A549 (cell line): Measurements from ENCODE around the gene VHLL. TPM values are rescaled to one million over a fixed set of nuclear protein-coding genes. Genes with fewer than 3 reads are reported as not detected.

ENCODE experiments used
- ATAC-seq, 2 experiments: fragments of 200-7000 bp in 1 of 2; fragments of >200 bp in 1 of 2; cut with Nextera tagmentation in 1 of 2; cut with Tn5 transposase in 1 of 2; 3 replicates each; pipeline versions ENCODE4 v1.8.0 to v1.9.1; 2018 to 2020; ENCODE audit warnings: mild to moderate bottlenecking in 1 of 2, moderate library complexity in 1 of 2
- CTCF ChIA-PET: fragments of 300-600 bp; sonication (Branson Sonifier 250); formaldehyde crosslinking; extraction: SDS; loops from one replicate; lab custom pipeline; 2021; ENCODE audit warnings: antibody characterized with exemption, inconsistent platforms; lab: Yijun Ruan, JAX
- POLR2A ChIA-PET: fragments of 350-600 bp; formaldehyde crosslinking; extraction: SDS; loops from one replicate; lab custom pipeline; 2021; ENCODE audit warnings: antibody characterized with exemption, inconsistent platforms; lab: Yijun Ruan, JAX
- DNase-seq, 2 experiments: peaks; one replicate each; pipeline versions ENCODE4 v3.0.0 to v3.0.0-alpha.2; 2011 to 2016; ENCODE audit warnings: low read depth in 1 of 2, low spot score in 1 of 2
- FAIRE-seq: peaks from 2 replicates; lab custom pipeline; 2011; peaks lifted over from hg19 to GRCh38; lab: Jason Lieb, UNC
- H3K27ac ChIP-seq, 2 experiments: fragments of >200 bp; sonication (Bioruptor Twin); formaldehyde crosslinking; 3 replicates each; pipeline ENCODE4 v1.5.1; 2016 to 2017
- H3K4me1 ChIP-seq: fragments of >200 bp; sonication (Bioruptor Twin); formaldehyde crosslinking; 3 replicates; pipeline ENCODE4 v1.6.1; 2016
- H3K4me2 ChIP-seq: fragments of >200 bp; sonication (Bioruptor Twin); formaldehyde crosslinking; 3 replicates; pipeline ENCODE4 v1.6.1; 2016
- H3K4me3 ChIP-seq: fragments of >200 bp; sonication (Bioruptor Twin); formaldehyde crosslinking; 3 replicates; pipeline ENCODE4 v1.5.1; 2016
- H3K9me3 ChIP-seq: fragments of >200 bp; sonication (Bioruptor Twin); formaldehyde crosslinking; 3 replicates; pipeline ENCODE4 v1.6.1; 2016
- ATOH8 ChIP-seq: fragments of 250-450 bp; sonication (Bioruptor Pico); IDR thresholded peaks from 2 replicates; pipeline ENCODE4 v1.5.0; 2020; ENCODE audit warnings: low read depth, mild to moderate bottlenecking, moderate library complexity
- BCL3 ChIP-seq: fragments of >200 bp; sonication (Bioruptor Twin); formaldehyde crosslinking; IDR thresholded peaks from 3 replicates; pipeline ENCODE4 v1.6.1; 2016
- CBX2 ChIP-seq: fragments of 200-600 bp; sonication (generic); IDR thresholded peaks from 2 replicates; pipeline ENCODE4 v1.6.1; 2016; ENCODE audit warnings: low read depth, mild to moderate bottlenecking, borderline replicate concordance
- CBX8 ChIP-seq: fragments of 200-600 bp; sonication (generic); IDR thresholded peaks from 2 replicates; pipeline ENCODE4 v1.6.1; 2016
- CHD2 ChIP-seq: fragments of 150-350 bp; IDR thresholded peaks from 2 replicates; pipeline ENCODE4 v1.6.1; 2014; ENCODE audit warnings: low read length; ENCODE audit not compliant: partially characterized antibody
- EHMT2 ChIP-seq: fragments of 200-600 bp; sonication (generic); IDR thresholded peaks from 2 replicates; pipeline ENCODE4 v1.6.1; 2016; ENCODE audit warnings: antibody characterized with exemption, low read depth, mild to moderate bottlenecking, moderate library complexity
- ESRRA ChIP-seq: fragments of 150-350 bp; IDR thresholded peaks from 2 replicates; pipeline ENCODE4 v1.6.1; 2014; ENCODE audit warnings: mild to moderate bottlenecking, low read length, borderline replicate concordance
- FOSB ChIP-seq: fragments of 250-450 bp; sonication (Bioruptor Pico); IDR thresholded peaks from 2 replicates; pipeline ENCODE4 v1.5.0; 2020; ENCODE audit warnings: mild to moderate bottlenecking, moderate library complexity
- HDAC2 ChIP-seq: fragments of 200-600 bp; sonication (generic); IDR thresholded peaks from 2 replicates; pipeline ENCODE4 v1.6.1; 2016
- JUN ChIP-seq, 2 experiments: fragments of >200 bp; sonication (Bioruptor Twin); formaldehyde crosslinking; IDR thresholded peaks; 2 replicates in 1 of 2; 3 replicates in 1 of 2; pipeline ENCODE4 v1.6.1; 2016 to 2017
- MAZ ChIP-seq: fragments of 150-350 bp; IDR thresholded peaks from 2 replicates; pipeline ENCODE4 v1.6.1; 2014; ENCODE audit warnings: antibody characterized with exemption, low read depth, low read length, borderline replicate concordance
- NFE2L2 ChIP-seq: fragments of 150-350 bp; conservative IDR thresholded peaks from 2 replicates; pipeline ENCODE4 v1.6.1; 2014; ENCODE audit warnings: low read length
- NR3C1 ChIP-seq: fragments of >200 bp; sonication (Bioruptor Twin); formaldehyde crosslinking; IDR thresholded peaks from 3 replicates; pipeline ENCODE4 v1.6.1; 2017
- RAD21 ChIP-seq, 2 experiments: fragments of >200 bp in 1 of 2; sonication (Bioruptor Twin) in 1 of 2; formaldehyde crosslinking in 1 of 2; IDR thresholded peaks in 1 of 2; conservative IDR thresholded peaks in 1 of 2; 2 replicates in 1 of 2; 3 replicates in 1 of 2; pipeline ENCODE4 v1.6.1; 2012 to 2018; ENCODE audit warnings: inconsistent platforms in 1 of 2
- RARB ChIP-seq: fragments of 250-450 bp; sonication (Bioruptor Pico); IDR thresholded peaks from 2 replicates; pipeline ENCODE4 v1.8.0; 2021; ENCODE audit warnings: mild to moderate bottlenecking, moderate library complexity
- RCOR1 ChIP-seq: fragments of 150-350 bp; IDR thresholded peaks from 2 replicates; pipeline ENCODE4 v1.6.1; 2014; ENCODE audit warnings: antibody characterized with exemption, low read length, low read depth
- REST ChIP-seq: fragments of 200-600 bp; sonication (generic); IDR thresholded peaks from 2 replicates; pipeline ENCODE4 v1.6.1; 2016; ENCODE audit warnings: antibody characterized with exemption, mild to moderate bottlenecking, moderate library complexity
- SREBF2 ChIP-seq: fragments of 450-650 bp; IDR thresholded peaks from 2 replicates; pipeline ENCODE4 v1.6.1; 2014; ENCODE audit warnings: mild to moderate bottlenecking, moderate library complexity
- TP53 ChIP-seq: fragments of 250-450 bp; sonication (Bioruptor Pico); IDR thresholded peaks from 2 replicates; pipeline ENCODE4 v1.5.0; 2021; ENCODE audit warnings: mild to moderate bottlenecking, moderate library complexity
- WGBS: methylation state at CpG from one replicate; pipeline ENCODE4 v1.1.6; 2017; ENCODE audit errors: missing lambda C conversion rate; 5-methylcytosine and 5-hydroxymethylcytosine counted together
- polyA plus RNA-seq, 4 experiments: library from polyadenylated mRNA; depleted of rRNA in 3 of 4; stranded (reverse); fragments of >200 nt; fragmentation: RNase III in 1 of 4; extraction: RNeasy Plus Mini Kit Qiagen cat#74134 plus additional on column Dnase treatment in 1 of 4; gene quantifications; 2 replicates in 3 of 4; 3 replicates in 1 of 4; pipeline ENCODE4 v1.2.3, GENCODE V29; 2011 to 2017
- TF ChIP-seq, protein P1 (sequence below): IDR thresholded peaks from 2 replicates; pipeline ENCODE4 v1.6.1; 2012; ENCODE audit warnings: low read depth, borderline replicate concordance
- TF ChIP-seq, protein P2 (sequence below): fragments of >200 bp; sonication (Bioruptor Twin); formaldehyde crosslinking; IDR thresholded peaks from 3 replicates; pipeline ENCODE4 v1.5.1; 2016
- TF ChIP-seq, protein P3 (sequence below): fragments of 150-350 bp; IDR thresholded peaks from 2 replicates; pipeline ENCODE4 v1.6.1; 2014; ENCODE audit warnings: low read depth, mild to moderate bottlenecking, low read length
- TF ChIP-seq, protein P4 (sequence below): IDR thresholded peaks from 2 replicates; pipeline ENCODE4 v1.6.1; 2012
- TF ChIP-seq, protein P5 (sequence below): IDR thresholded peaks from 2 replicates; pipeline ENCODE4 v1.6.1; 2012

VHLL gene
- polyA plus RNA-seq, 2 of the 4 experiments (the other 2 are of a cell fraction), result not detected

GRCh38 chr1:156283521-156283920, 15.6 kb downstream of the VHLL start (continued):
- TF ChIP-seq, protein P1, sequence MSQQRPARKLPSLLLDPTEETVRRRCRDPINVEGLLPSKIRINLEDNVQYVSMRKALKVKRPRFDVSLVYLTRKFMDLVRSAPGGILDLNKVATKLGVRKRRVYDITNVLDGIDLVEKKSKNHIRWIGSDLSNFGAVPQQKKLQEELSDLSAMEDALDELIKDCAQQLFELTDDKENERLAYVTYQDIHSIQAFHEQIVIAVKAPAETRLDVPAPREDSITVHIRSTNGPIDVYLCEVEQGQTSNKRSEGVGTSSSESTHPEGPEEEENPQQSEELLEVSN, result no peak
- TF ChIP-seq, all 56 proteins: peak for 0

DNA sequence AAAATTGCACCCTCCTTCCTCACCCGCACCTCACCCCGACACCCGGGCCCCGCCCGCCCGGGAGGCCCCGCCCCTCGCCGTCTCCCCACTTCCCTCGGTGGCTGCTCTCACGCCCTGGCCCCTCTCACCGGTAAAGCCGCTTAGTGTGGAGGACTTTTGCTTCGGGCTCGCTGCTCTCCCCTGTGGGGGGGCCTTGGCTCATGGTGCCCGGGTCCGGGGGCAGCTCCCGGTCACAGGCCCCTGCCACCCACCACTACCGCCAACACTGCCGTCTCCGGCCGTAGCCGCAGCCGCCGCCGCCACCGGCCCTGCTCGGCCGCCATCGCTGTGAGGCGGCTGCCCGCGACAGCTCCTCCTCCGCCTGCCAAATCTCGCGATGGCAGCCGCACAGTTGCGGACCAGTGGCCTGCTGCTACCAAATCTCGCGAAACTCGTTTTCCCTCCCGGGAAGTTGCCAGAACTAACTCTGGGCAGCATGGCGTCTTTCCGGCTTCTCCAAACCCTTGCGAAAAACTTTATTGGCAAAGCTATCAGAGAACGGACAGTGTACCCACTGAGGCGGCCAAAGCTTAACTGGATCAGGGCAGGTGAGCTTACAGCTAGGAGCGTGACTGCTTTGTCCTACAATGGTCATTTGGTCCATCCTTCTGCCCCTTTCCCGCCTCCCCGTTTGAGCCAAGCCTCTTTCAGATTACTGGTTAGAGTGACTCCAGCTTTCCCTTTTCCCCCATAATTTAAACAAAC, 16.5 kb downstream of the VHLL start, which contains the start of gene SMG5:
Gene SMG5, minus strand, starts transcription at position 347 of the 744 bp plus-strand sequence. Its CDS starts 145 bp downstream, at position 202.
- FAIRE-seq (no peak), ATAC-seq (peak; percentile 89 to 97), DNase-seq (peak; percentile 92 to 98)
- Histone ChIP-seq H3K4me3 (peak within 1 kb of the TSS; percentile 83), H3K27ac (peak within 1 kb of the TSS; percentile 90 to 95), H3K4me1 (peaks cover 21% of the 10 kb centered on the region), H3K9me3 (no peaks in the 10 kb centered on the region), H3K4me2 (peak within 1 kb of the TSS; percentile 100)
- ChIA-PET CTCF (interaction anchor here (1.0 to 3.1 kb wide), 6 partner anchors 10 to 163 kb away, joined by 3 to 9 read pairs (median 4); no protein-coding TSS in a partner anchor), POLR2A (interaction anchor here (0.5 to 2.6 kb wide), 11 partner anchors 11 to 169 kb away, joined by 3 to 19 read pairs (median 5); partner anchors contain the start of genes CCT3, GLMP, PMF1 and TSACC)
- WGBS, result 4% methylated on average over 13 of the region's 50 CpGs
- TF ChIP-seq SREBF2 (no peak), FOSB (CRISPR knock-in tag) (no peak; the same call in 1 of the 2 replicates), CBX2 (no peak), ESRRA (no peak), RARB (CRISPR knock-in tag) (0 out of 2 replicates have a peak, but pooled peaks have one; percentile 28), RAD21 (conservative IDR thresholded peaks at IDR 0.05 in 1 of 2, IDR thresholded peaks at IDR 0.05 in 1 of 2) (no peak), RCOR1 (no peak), NR3C1 (no peak), HDAC2 (no peak; the same call in 1 of the 2 replicates), MAZ (0 out of 2 replicates have a peak, but pooled peaks have one; percentile 58), TP53 (peak; percentile 26; the same call in 1 of the 2 replicates), JUN (IDR thresholded peaks at IDR 0.05) (peak; percentile 87 to 97; a peak in 4 of 5 replicates), REST (peak; percentile 99), ATOH8 (CRISPR knock-in tag) (no peak), BCL3 (peak; percentile 93), EHMT2 (no peak), NFE2L2 (no peak), CBX8 (no peak), CHD2 (peak; percentile 98)
- TF ChIP-seq, protein P2, sequence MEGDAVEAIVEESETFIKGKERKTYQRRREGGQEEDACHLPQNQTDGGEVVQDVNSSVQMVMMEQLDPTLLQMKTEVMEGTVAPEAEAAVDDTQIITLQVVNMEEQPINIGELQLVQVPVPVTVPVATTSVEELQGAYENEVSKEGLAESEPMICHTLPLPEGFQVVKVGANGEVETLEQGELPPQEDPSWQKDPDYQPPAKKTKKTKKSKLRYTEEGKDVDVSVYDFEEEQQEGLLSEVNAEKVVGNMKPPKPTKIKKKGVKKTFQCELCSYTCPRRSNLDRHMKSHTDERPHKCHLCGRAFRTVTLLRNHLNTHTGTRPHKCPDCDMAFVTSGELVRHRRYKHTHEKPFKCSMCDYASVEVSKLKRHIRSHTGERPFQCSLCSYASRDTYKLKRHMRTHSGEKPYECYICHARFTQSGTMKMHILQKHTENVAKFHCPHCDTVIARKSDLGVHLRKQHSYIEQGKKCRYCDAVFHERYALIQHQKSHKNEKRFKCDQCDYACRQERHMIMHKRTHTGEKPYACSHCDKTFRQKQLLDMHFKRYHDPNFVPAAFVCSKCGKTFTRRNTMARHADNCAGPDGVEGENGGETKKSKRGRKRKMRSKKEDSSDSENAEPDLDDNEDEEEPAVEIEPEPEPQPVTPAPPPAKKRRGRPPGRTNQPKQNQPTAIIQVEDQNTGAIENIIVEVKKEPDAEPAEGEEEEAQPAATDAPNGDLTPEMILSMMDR, result no peak
- TF ChIP-seq, protein P1, result peak; percentile 83
- TF ChIP-seq, protein P3, sequence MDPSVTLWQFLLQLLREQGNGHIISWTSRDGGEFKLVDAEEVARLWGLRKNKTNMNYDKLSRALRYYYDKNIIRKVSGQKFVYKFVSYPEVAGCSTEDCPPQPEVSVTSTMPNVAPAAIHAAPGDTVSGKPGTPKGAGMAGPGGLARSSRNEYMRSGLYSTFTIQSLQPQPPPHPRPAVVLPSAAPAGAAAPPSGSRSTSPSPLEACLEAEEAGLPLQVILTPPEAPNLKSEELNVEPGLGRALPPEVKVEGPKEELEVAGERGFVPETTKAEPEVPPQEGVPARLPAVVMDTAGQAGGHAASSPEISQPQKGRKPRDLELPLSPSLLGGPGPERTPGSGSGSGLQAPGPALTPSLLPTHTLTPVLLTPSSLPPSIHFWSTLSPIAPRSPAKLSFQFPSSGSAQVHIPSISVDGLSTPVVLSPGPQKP, result no peak
- TF ChIP-seq, protein P4, sequence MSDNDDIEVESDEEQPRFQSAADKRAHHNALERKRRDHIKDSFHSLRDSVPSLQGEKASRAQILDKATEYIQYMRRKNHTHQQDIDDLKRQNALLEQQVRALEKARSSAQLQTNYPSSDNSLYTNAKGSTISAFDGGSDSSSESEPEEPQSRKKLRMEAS, result peak; percentile 94
- TF ChIP-seq, protein P5, sequence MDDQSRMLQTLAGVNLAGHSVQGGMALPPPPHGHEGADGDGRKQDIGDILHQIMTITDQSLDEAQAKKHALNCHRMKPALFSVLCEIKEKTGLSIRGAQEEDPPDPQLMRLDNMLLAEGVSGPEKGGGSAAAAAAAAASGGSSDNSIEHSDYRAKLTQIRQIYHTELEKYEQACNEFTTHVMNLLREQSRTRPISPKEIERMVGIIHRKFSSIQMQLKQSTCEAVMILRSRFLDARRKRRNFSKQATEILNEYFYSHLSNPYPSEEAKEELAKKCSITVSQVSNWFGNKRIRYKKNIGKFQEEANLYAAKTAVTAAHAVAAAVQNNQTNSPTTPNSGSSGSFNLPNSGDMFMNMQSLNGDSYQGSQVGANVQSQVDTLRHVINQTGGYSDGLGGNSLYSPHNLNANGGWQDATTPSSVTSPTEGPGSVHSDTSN, result peak; percentile 45; the same call in 1 of the 2 replicates
